Mesenchymal stem cell (in vitro differentiated cells and primary cell): Measurements from ENCODE around the gene RAB9B.
"Not testable (repeated sequence)": the region's sequence is repeated elsewhere in the genome, so short reads cannot be mapped to it uniquely, and the experiment has no call there.

Source experiments
- DNase-seq: peaks from one replicate; pipeline ENCODE4 v3.0.0-alpha.2; 2013
- H2AFZ ChIP-seq: one replicate; pipeline ENCODE4 v1.6.1; 2013; ENCODE audit warnings: low read depth, mild to moderate bottlenecking, control low read depth, inconsistent platforms, low read length, moderate library complexity
- H2AK5ac ChIP-seq: 2 replicates; pipeline ENCODE4 v1.6.1; 2013; ENCODE audit warnings: low read length, moderate library complexity, mild to moderate bottlenecking, inconsistent platforms; ENCODE audit not compliant: severe bottlenecking
- H2BK120ac ChIP-seq: one replicate; pipeline ENCODE4 v1.6.1; 2013; ENCODE audit warnings: low read depth, mild to moderate bottlenecking, inconsistent platforms, low read length, moderate library complexity
- H2BK12ac ChIP-seq, 2 experiments: one replicate each; pipeline ENCODE4 v1.6.1; 2013; ENCODE audit warnings: inconsistent platforms in 2 of 2, low read length in 2 of 2, mild to moderate bottlenecking in 2 of 2, moderate library complexity in 2 of 2, control low read depth in 1 of 2
- H2BK15ac ChIP-seq: one replicate; pipeline ENCODE4 v1.6.1; 2013; ENCODE audit warnings: mild to moderate bottlenecking, low read depth, inconsistent platforms; ENCODE audit not compliant: poor library complexity, severe bottlenecking
- H2BK5ac ChIP-seq: 2 replicates; pipeline ENCODE4 v1.6.1; 2013; ENCODE audit warnings: low read depth, mild to moderate bottlenecking, low read length, control low read depth, inconsistent platforms; ENCODE audit not compliant: poor library complexity, severe bottlenecking
- H3K14ac ChIP-seq, 2 experiments: one replicate each; pipeline ENCODE4 v1.6.1; 2013; ENCODE audit warnings: inconsistent platforms in 2 of 2, low read length in 2 of 2, control low read depth in 1 of 2, mild to moderate bottlenecking in 1 of 2, moderate library complexity in 1 of 2
- H3K18ac ChIP-seq, 2 experiments: one replicate each; pipeline ENCODE4 v1.6.1; 2013; ENCODE audit warnings: inconsistent platforms in 2 of 2, low read length in 2 of 2, control low read depth in 1 of 2, low read depth in 1 of 2, mild to moderate bottlenecking in 1 of 2
- H3K23ac ChIP-seq, 2 experiments: one replicate each; pipeline ENCODE4 v1.6.1; 2013; ENCODE audit warnings: inconsistent platforms in 2 of 2, low read length in 2 of 2, mild to moderate bottlenecking in 2 of 2, moderate library complexity in 2 of 2, control low read depth in 1 of 2
- H3K27ac ChIP-seq: 2 replicates; pipeline ENCODE4 v1.5.1; 2013; ENCODE audit warnings: mild to moderate bottlenecking, moderate library complexity, low read length, control low read depth, inconsistent platforms; ENCODE audit not compliant: poor library complexity, severe bottlenecking
- H3K27me3 ChIP-seq, 2 experiments: 2 replicates each; pipeline versions ENCODE4 v1.6.1 to v1.7.0; 2013; ENCODE audit warnings: low read length in 2 of 2, mild to moderate bottlenecking in 2 of 2, moderate library complexity in 2 of 2, control low read depth in 1 of 2, inconsistent platforms in 1 of 2; ENCODE audit not compliant: control insufficient read depth in 1 of 2, insufficient read depth in 1 of 2
- H3K36me3 ChIP-seq, 2 experiments: 2 replicates each; pipeline versions ENCODE4 v1.6.1 to v1.7.0; 2013; ENCODE audit warnings: low read length in 2 of 2, control low read depth in 1 of 2, inconsistent platforms in 1 of 2, low read depth in 1 of 2, mild to moderate bottlenecking in 1 of 2; ENCODE audit not compliant: insufficient read depth in 2 of 2, control insufficient read depth in 1 of 2
- H3K4ac ChIP-seq, 2 experiments: one replicate each; pipeline ENCODE4 v1.6.1; 2013; ENCODE audit warnings: inconsistent platforms in 2 of 2, low read length in 2 of 2, mild to moderate bottlenecking in 2 of 2, moderate library complexity in 2 of 2, control low read depth in 1 of 2, low read depth in 1 of 2
- H3K4me1 ChIP-seq: 2 replicates; pipeline ENCODE4 v1.6.1; 2013; ENCODE audit warnings: low read depth, low read length, control low read depth; ENCODE audit not compliant: control insufficient read depth, insufficient read depth
- H3K4me2 ChIP-seq: 2 replicates; pipeline ENCODE4 v1.6.1; 2013; ENCODE audit warnings: low read length, mild to moderate bottlenecking, inconsistent platforms; ENCODE audit not compliant: poor library complexity, severe bottlenecking
- H3K4me3 ChIP-seq, 2 experiments: 2 replicates each; pipeline versions ENCODE4 v1.5.1 to v1.7.0; 2013; ENCODE audit warnings: low read length in 2 of 2, mild to moderate bottlenecking in 2 of 2, control low read depth in 1 of 2, low read depth in 1 of 2; ENCODE audit not compliant: insufficient read depth in 1 of 2
- H3K79me1 ChIP-seq: replicated peaks from 2 replicates; pipeline ENCODE4 v1.6.1; 2013; ENCODE audit warnings: mild to moderate bottlenecking, control low read depth, low read length, inconsistent platforms; ENCODE audit not compliant: poor library complexity, severe bottlenecking
- H3K9ac ChIP-seq: 2 replicates; pipeline ENCODE4 v1.7.0; 2013; ENCODE audit warnings: mild to moderate bottlenecking, low read length, moderate library complexity
- H3K9me3 ChIP-seq: 2 replicates; pipeline ENCODE4 v1.7.0; 2013; ENCODE audit warnings: mild to moderate bottlenecking, low read length; ENCODE audit not compliant: control insufficient read depth
- H4K8ac ChIP-seq: one replicate; pipeline ENCODE4 v1.6.1; 2013; ENCODE audit warnings: inconsistent platforms, mild to moderate bottlenecking, low read length, moderate library complexity
- H4K91ac ChIP-seq: one replicate; pipeline ENCODE4 v1.6.1; 2013; ENCODE audit warnings: mild to moderate bottlenecking, low read length, inconsistent platforms
- WGBS: methylation state at CpG from one replicate; pipeline ENCODE4 v1.1.7; 2013; ENCODE audit warnings: mixed read lengths; 5-methylcytosine and 5-hydroxymethylcytosine counted together

The RAB9B gene

GRCh38 chrX:103823591-103823990, 8.5 kb downstream of the RAB9B start:
- Histone ChIP-seq H4K8ac (no peak overlapping the region), H3K4me3 (no peak overlapping the region)

DNA sequence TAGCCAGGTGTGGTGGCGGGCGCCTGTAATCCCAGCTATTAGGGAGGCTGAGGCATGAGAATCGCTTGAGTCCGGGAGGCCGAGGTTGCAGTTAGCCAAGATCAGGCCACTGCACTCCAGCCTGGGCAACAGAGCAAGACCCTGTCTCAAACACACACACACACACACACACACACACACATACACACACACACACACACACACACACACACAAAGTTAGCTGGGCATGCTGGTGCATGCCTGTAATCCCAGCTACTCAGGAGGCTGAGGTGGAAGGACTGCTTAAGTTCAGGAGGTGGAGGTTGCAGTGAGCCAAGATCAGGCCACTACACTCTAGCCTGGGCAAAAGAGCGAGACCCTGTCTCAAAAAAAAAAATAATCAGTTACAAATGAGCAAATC, 11.3 kb downstream of the RAB9B start:
- not testable (repeated sequence) for H3K23ac ChIP-seq, H2AFZ ChIP-seq, H4K91ac ChIP-seq, H3K18ac ChIP-seq, H4K8ac ChIP-seq, H3K9ac ChIP-seq, H3K79me1 ChIP-seq, H3K4me3 ChIP-seq, H2AK5ac ChIP-seq, H2BK15ac ChIP-seq, H3K4me2 ChIP-seq, H3K27me3 ChIP-seq, H3K4me1 ChIP-seq, H3K14ac ChIP-seq, H2BK5ac ChIP-seq, H3K4ac ChIP-seq, H3K9me3 ChIP-seq, DNase-seq, H2BK12ac ChIP-seq, H2BK120ac ChIP-seq, H3K27ac ChIP-seq, H3K36me3 ChIP-seq
- WGBS: 90% methylated on average over 4 of the region's 6 CpGs

More at GRCh38 chrX:103823591-103823990, 8.5 kb downstream of the RAB9B start:
- H3K4me1 ChIP-seq: no peaks in the 10 kb centered on the region
- no peak overlapping the region for H3K9ac ChIP-seq
- H3K9me3 ChIP-seq: no peaks in the 10 kb centered on the region
- no peak overlapping the region for H2AFZ ChIP-seq
- peaks cover 0 to 11% of the 10 kb centered on the region in 2 experiments for H3K27me3 ChIP-seq
- H2BK12ac ChIP-seq: no peak overlapping the region
- no peaks in the 10 kb centered on the region for H3K36me3 ChIP-seq
- H3K27ac ChIP-seq: peak overlapping the region; percentile 54
- H3K18ac ChIP-seq: no peak overlapping the region
- H2BK120ac ChIP-seq: no peak overlapping the region
- no peak overlapping the region for H2AK5ac ChIP-seq
- no peak overlapping the region for H3K14ac ChIP-seq
- H2BK5ac ChIP-seq: no peak overlapping the region
- H3K79me1 ChIP-seq: no peaks in the 10 kb centered on the region
- H3K23ac ChIP-seq: no peak overlapping the region
- no peak overlapping the region for H3K4ac ChIP-seq
- no peak overlapping the region for H2BK15ac ChIP-seq
- DNase-seq: peak; percentile 0
- no peak overlapping the region for H3K4me2 ChIP-seq
- no peak overlapping the region for H4K91ac ChIP-seq

- no peaks in the 10 kb centered on the region for H3K9me3 ChIP-seq
- 92% methylated on average over 2 of the region's 7 CpGs for WGBS
- peak overlapping the region; percentile 42 for H3K9ac ChIP-seq
These were observed 13.0 kb downstream of the RAB9B start for GRCh38 chrX:103818842-103819619.

DNA sequence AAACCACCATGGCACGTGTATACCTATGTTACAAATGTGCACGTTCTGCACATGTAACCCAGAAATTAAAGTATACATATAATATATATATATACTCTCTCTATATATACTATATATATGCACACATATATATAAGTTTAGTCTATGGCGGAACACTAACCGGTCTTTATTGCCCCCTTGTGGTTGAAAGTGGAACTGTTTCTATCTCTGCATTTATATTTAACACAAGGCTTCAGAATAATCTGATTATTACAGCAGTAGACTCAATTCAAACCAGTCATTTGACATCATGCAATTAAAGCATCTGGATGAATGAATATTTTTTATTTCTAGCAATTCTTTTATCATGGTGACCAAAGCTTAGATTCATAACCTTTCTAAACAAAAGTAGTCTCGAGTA, 14.6 kb downstream of the RAB9B start:
- Histone ChIP-seq H2BK5ac (no peak overlapping the region), H2AK5ac (no peak overlapping the region), H3K14ac (no peak overlapping the region), H3K79me1 (no peaks in the 10 kb centered on the region), H3K4me3 (no peak overlapping the region), H3K9ac (no peak overlapping the region), H2BK12ac (no peak overlapping the region), H3K27me3 (no peaks in the 10 kb centered on the region), H4K91ac (no peak overlapping the region), H2AFZ (no peak overlapping the region), H3K9me3 (no peaks in the 10 kb centered on the region), H4K8ac (no peak overlapping the region), H3K4ac (no peak overlapping the region), H2BK15ac (no peak overlapping the region), H3K4me1 (no peaks in the 10 kb centered on the region), H3K4me2 (no peak overlapping the region), H3K36me3 (no peaks in the 10 kb centered on the region), H2BK120ac (no peak overlapping the region), H3K23ac (no peak overlapping the region), H3K18ac (no peak overlapping the region), H3K27ac (no peak overlapping the region)
- no CpG with 5 or more reads among the region's 5 CpGs for WGBS
- DNase-seq: peak; percentile 44

More at GRCh38 chrX:103818842-103819619, 13.0 kb downstream of the RAB9B start:
- H2AFZ ChIP-seq: no peak overlapping the region
- no peak overlapping the region for H4K8ac ChIP-seq
- H4K91ac ChIP-seq: no peak overlapping the region
- H3K18ac ChIP-seq: no peak overlapping the region
- H2BK120ac ChIP-seq: no peak overlapping the region
- no peaks in the 10 kb centered on the region for H3K79me1 ChIP-seq
- H3K4me1 ChIP-seq: no peaks in the 10 kb centered on the region
- H2BK15ac ChIP-seq: no peak overlapping the region
- H2BK12ac ChIP-seq: no peak overlapping the region
- H2BK5ac ChIP-seq: no peak overlapping the region
- H3K14ac ChIP-seq: no peak overlapping the region
- H3K27me3 ChIP-seq: peaks cover 0 to 5% of the 10 kb centered on the region in 2 experiments
- H3K27ac ChIP-seq: no peak overlapping the region
- no peak overlapping the region for H3K4me3 ChIP-seq
- no peak overlapping the region for H3K4me2 ChIP-seq
- H2AK5ac ChIP-seq: no peak overlapping the region
- H3K23ac ChIP-seq: no peak overlapping the region
- H3K36me3 ChIP-seq: no peaks in the 10 kb centered on the region
- no peak overlapping the region for H3K4ac ChIP-seq
- no peak for DNase-seq
